GM12864 (cell line): Measurements from ENCODE around the gene ETNK2.

Source experiments
- DNase-seq: peaks from one replicate; pipeline ENCODE4 v3.0.0-alpha.2; 2011; ENCODE audit warnings: low read depth
- H3K4me3 ChIP-seq: 2 replicates; pipeline ENCODE4 v1.5.1; 2011; ENCODE audit warnings: mild to moderate bottlenecking, low read depth, low read length, control low read depth
- CTCF ChIP-seq: IDR thresholded peaks from 2 replicates; pipeline ENCODE4 v1.5.1; 2011; ENCODE audit warnings: low read depth, mild to moderate bottlenecking, moderate library complexity, low read length, control low read depth, inconsistent platforms; ENCODE audit errors: missing control alignments

The ETNK2 gene

GRCh38 chr1:204141131-204141530, 10.7 kb downstream of the ETNK2 start:
- no peak overlapping the region for H3K4me3 ChIP-seq
- DNase-seq, result no peak
- TF ChIP-seq CTCF, result no peak

GRCh38 chr1:204139952-204140351, 11.9 kb downstream of the ETNK2 start:
- H3K4me3 ChIP-seq, result no peak overlapping the region
- TF ChIP-seq CTCF, result no peak
- DNase-seq, result no peak

- no peak for DNase-seq
- no peak overlapping the region for H3K4me3 ChIP-seq
- no peak for TF ChIP-seq CTCF
Observed at GRCh38 chr1:204139088-204139487, 12.8 kb downstream of the ETNK2 start.

- no peak for TF ChIP-seq CTCF
- DNase-seq, result no peak
- H3K4me3 ChIP-seq, result no peak overlapping the region
Observed at GRCh38 chr1:204136814-204137213, 15.0 kb downstream of the ETNK2 start.

- TF ChIP-seq CTCF, result no peak
- no peak overlapping the region for H3K4me3 ChIP-seq
- no peak for DNase-seq
Observed at GRCh38 chr1:204134103-204134502, 17.7 kb downstream of the ETNK2 start.

- H3K4me3 ChIP-seq, result no peak overlapping the region
- no peak for DNase-seq
- TF ChIP-seq CTCF, result no peak
Observed at GRCh38 chr1:204132718-204133117, 19.1 kb downstream of the ETNK2 start.

GRCh38 chr1:204131978-204132377, 19.9 kb downstream of the ETNK2 start:
- no peak for TF ChIP-seq CTCF
- DNase-seq, result no peak

More at GRCh38 chr1:204131978-204132377, 19.9 kb downstream of the ETNK2 start:
- no peak overlapping the region for H3K4me3 ChIP-seq
